Cortex of kidney (tissue), 1 donor: Measurements from ENCODE around the gene TEX53.

Experiments
- DNase-seq: peaks from one replicate; lab custom pipeline; 2025; lab: John Stamatoyannopoulos, UW

TEX53 gene

GRCh38 chr9:114657705-114658104, at the start of gene TEX53:
Gene TEX53, minus strand, starts transcription at chr9:114657805. Its CDS starts 31 bp downstream, at chr9:114657774.
- no peak for DNase-seq

- DNase-seq: no peak
Measured at GRCh38 chr9:114706711-114707110, 49.1 kb upstream of the TEX53 start.

- DNase-seq: no peak
Measured at GRCh38 chr9:114701988-114702387, 44.4 kb upstream of the TEX53 start.

- no peak for DNase-seq
Measured at GRCh38 chr9:114697951-114698351, 40.3 kb upstream of the TEX53 start.

- no peak for DNase-seq
Measured at GRCh38 chr9:114696814-114697544, 39.4 kb upstream of the TEX53 start.

GRCh38 chr9:114695948-114696347, 38.3 kb upstream of the TEX53 start:
- no peak for DNase-seq

GRCh38 chr9:114694719-114695269, 37.2 kb upstream of the TEX53 start:
- no peak for DNase-seq

- no peak for DNase-seq
Measured at GRCh38 chr9:114694146-114694545, 36.5 kb upstream of the TEX53 start.

- DNase-seq: no peak
Measured at GRCh38 chr9:114693248-114693855, 35.7 kb upstream of the TEX53 start.

- no peak for DNase-seq
Measured at GRCh38 chr9:114691956-114692295, 34.3 kb upstream of the TEX53 start.

- DNase-seq: no peak
Measured at GRCh38 chr9:114691046-114691955, 33.7 kb upstream of the TEX53 start.

- DNase-seq: no peak
Measured at GRCh38 chr9:114690308-114690707, 32.7 kb upstream of the TEX53 start.

- DNase-seq: no peak
Measured at GRCh38 chr9:114689813-114690212, 32.2 kb upstream of the TEX53 start.

GRCh38 chr9:114688909-114689610, 31.5 kb upstream of the TEX53 start:
- no peak for DNase-seq

GRCh38 chr9:114688379-114688778, 30.8 kb upstream of the TEX53 start:
- DNase-seq: no peak

GRCh38 chr9:114687034-114687433, 29.4 kb upstream of the TEX53 start:
- DNase-seq: no peak

- DNase-seq: no peak
Measured at GRCh38 chr9:114685951-114686350, 28.3 kb upstream of the TEX53 start.

- DNase-seq: no peak
Measured at GRCh38 chr9:114684036-114684435, 26.4 kb upstream of the TEX53 start.

- DNase-seq: no peak
Measured at GRCh38 chr9:114682846-114683245, 25.2 kb upstream of the TEX53 start.

- no peak for DNase-seq
Measured at GRCh38 chr9:114681594-114682332, 24.2 kb upstream of the TEX53 start, which contains the start of gene TEX48. Gene TEX48, minus strand, starts transcription at chr9:114682192. Its CDS starts 10,469 bp downstream, at chr9:114671723.
